Measurements from ENCODE around the gene RAB3GAP2. TPM values are rescaled to one million over a fixed set of nuclear protein-coding genes. Genes with fewer than 3 reads are reported as not detected.
A peak's percentile ranks its signal among the peaks of the same experiment; 100 is the strongest.

Gene RAB3GAP2
- total and polyA plus RNA-seq, 10 of the 15 experiments (the other 5 are each of a cell fraction or from before 2014, with no cell fraction given) = 11.9 to 51.1 (median 24.4) TPM

DNA sequence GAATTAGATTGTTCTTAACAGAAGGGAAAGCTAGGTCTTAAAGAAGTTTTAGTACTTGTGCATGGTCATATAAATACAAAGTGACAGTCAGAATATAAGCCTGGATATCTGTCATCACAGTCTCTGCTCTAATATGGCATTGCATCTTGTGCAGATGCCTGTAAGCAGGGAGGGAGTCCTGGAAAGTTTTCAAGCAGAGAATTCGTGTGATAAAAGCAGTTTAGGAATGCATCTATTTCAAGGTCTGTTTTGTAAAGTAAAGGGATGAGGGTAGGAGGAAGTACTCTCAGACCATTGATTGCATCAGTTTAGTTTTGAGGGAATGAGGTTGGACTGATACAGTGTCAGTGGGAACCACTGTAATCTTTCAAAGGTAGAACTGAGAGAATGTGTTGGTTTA is 147.7 kb downstream of the RAB3GAP2 start (continued):
- no peak for TF ChIP-seq ESRRA (IDR thresholded peaks at IDR 0.05; ENCODE audit: low read length)

DNA sequence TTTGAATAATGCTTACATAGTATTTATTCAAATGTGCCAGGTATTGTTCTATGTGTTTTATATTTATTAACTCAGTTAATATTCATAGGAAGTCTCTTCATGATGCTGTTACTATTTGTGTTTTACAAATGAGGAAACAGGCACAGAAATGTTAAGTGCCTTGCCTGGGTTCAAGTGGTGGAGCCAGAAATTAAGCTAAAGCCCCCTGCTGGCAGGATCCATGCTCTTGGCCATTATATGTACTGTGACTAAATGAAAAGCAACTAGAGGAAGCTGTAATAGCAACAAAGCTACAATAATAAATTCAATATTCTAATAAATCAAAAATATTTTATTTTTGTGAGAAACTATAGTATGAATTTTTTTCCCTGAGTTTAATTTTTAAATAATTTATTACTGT is 148.4 kb downstream of the RAB3GAP2 start:
- H3K4me2 ChIP-seq (ENCODE audit: control insufficient read depth, insufficient read depth) = no peak overlapping the region
- no peaks in the 10 kb centered on the region for H3K79me2 ChIP-seq (ENCODE audit: control insufficient read depth, insufficient read depth, low read length)
- ATAC-seq (peak; percentile 75), FAIRE-seq (no peak), DNase-seq (ENCODE audit: low read depth, low spot score) (no peak)
- ChIA-PET SMC1A (ENCODE audit: uncharacterized antibody, unreplicated experiment) (interaction anchor here (0.5 to 1.9 kb wide), 5 partner anchors 12 to 135 kb away, joined by 3 to 9 read pairs (median 4); no protein-coding TSS in a partner anchor), RAD21 (ENCODE audit: unreplicated experiment) (no interaction called here), CTCF (interaction anchor here (0.9 to 7.3 kb wide), 9 partner anchors 11 to 135 kb away, joined by 3 to 54 read pairs (median 4); no protein-coding TSS in a partner anchor), POLR2A (no interaction called here)
- no peaks in the 10 kb centered on the region for H3K27me3 ChIP-seq (replicated peaks in 1 of 2; ENCODE audit: control insufficient read depth in 2 of 2, insufficient read depth in 2 of 2, low read length in 1 of 2)
- H3K4me1 ChIP-seq (ENCODE audit: control insufficient read depth, insufficient read depth, low read length) = no peaks in the 10 kb centered on the region
- no peaks in the 10 kb centered on the region for H4K20me1 ChIP-seq (ENCODE audit: control insufficient read depth, insufficient read depth)
- in situ Hi-C loops (cut with MboI) = no loop called here
- TF ChIP-seq SMC3 (IDR thresholded peaks at IDR 0.05; ENCODE audit: borderline replicate concordance, low read length) (peak; percentile 12; the same call in 1 of the 2 replicates), DPF2 (IDR thresholded peaks at IDR 0.05) (no peak), RAD21 (IDR thresholded peaks at IDR 0.05; ENCODE audit: insufficient read depth, low read depth, low read length) (0 out of 2 replicates have a peak, but pooled peaks have one; percentile 4)
- TF ChIP-seq, protein P1, sequence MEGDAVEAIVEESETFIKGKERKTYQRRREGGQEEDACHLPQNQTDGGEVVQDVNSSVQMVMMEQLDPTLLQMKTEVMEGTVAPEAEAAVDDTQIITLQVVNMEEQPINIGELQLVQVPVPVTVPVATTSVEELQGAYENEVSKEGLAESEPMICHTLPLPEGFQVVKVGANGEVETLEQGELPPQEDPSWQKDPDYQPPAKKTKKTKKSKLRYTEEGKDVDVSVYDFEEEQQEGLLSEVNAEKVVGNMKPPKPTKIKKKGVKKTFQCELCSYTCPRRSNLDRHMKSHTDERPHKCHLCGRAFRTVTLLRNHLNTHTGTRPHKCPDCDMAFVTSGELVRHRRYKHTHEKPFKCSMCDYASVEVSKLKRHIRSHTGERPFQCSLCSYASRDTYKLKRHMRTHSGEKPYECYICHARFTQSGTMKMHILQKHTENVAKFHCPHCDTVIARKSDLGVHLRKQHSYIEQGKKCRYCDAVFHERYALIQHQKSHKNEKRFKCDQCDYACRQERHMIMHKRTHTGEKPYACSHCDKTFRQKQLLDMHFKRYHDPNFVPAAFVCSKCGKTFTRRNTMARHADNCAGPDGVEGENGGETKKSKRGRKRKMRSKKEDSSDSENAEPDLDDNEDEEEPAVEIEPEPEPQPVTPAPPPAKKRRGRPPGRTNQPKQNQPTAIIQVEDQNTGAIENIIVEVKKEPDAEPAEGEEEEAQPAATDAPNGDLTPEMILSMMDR (IDR thresholded peaks at IDR 0.05 in 2 of 3, conservative IDR thresholded peaks at IDR 0.05 in 1 of 3; ENCODE audit: control insufficient read depth in 2 of 3, extremely low read depth in 1 of 3, insufficient read depth in 1 of 3, low read depth in 3 of 3, low read length in 3 of 3) = peak; percentile 6 to 33 (median 27); a peak in 3 of 6 replicates
- intact Hi-C loops (cut with micrococcal nuclease; ENCODE audit: unreplicated experiment) = loop anchor here (5.0 kb wide), 1 partner anchor 132 kb away; no protein-coding TSS in a partner anchor
- H3K27ac ChIP-seq (ENCODE audit: control insufficient read depth, insufficient read depth) = no peak overlapping the region
- H2AFZ ChIP-seq (ENCODE audit: control insufficient read depth, low read depth, low read length) = no peak overlapping the region
- BruUV-seq (replicated peaks) = no TSS peak
- no peak overlapping the region for H3K4me3 ChIP-seq
- peaks cover 1 to 7% of the 10 kb centered on the region in 2 experiments; a peak in 1 of 4 replicates for H3K36me3 ChIP-seq (ENCODE audit: control insufficient read depth in 2 of 2, insufficient read depth in 2 of 2, low read length in 1 of 2)
- H3K9ac ChIP-seq (ENCODE audit: control insufficient read depth, insufficient read depth, low read length) = no peak overlapping the region
- no peaks in the 10 kb centered on the region for H3K9me3 ChIP-seq (replicated peaks; ENCODE audit: control insufficient read depth, insufficient read depth, low read length)
